CD14-positive monocyte (primary cell): ENCODE results near the gene RGS2. TPM values are rescaled to one million over a fixed set of nuclear protein-coding genes. Genes with fewer than 3 reads are reported as not detected.

Experiments used
- DNase-seq, 3 donors: peaks; one replicate each; pipeline ENCODE4 v3.0.0-alpha.2; 2011 to 2022
- H2AFZ ChIP-seq: 2 replicates; pipeline ENCODE4 v1.6.0; 2012; ENCODE audit warnings: mild to moderate bottlenecking, low read depth, low read length, inconsistent platforms; ENCODE audit not compliant: insufficient read depth, poor library complexity, severe bottlenecking
- H3K27ac ChIP-seq, 2 donors: 1 replicate in 1 of 2; 2 replicates in 1 of 2; pipeline ENCODE4 v1.5.1; 2012 to 2013; ENCODE audit warnings: low read length in 2 of 2, control low read depth in 1 of 2, inconsistent platforms in 1 of 2, low read depth in 1 of 2, mild to moderate bottlenecking in 1 of 2
- H3K27me3 ChIP-seq, 2 donors: one replicate each; pipeline versions ENCODE4 v1.6.0 to v1.6.1; 2011 to 2013; ENCODE audit warnings: low read length in 2 of 2; ENCODE audit not compliant: control insufficient read depth in 2 of 2, insufficient read depth in 2 of 2
- H3K36me3 ChIP-seq, 2 donors: replicated peaks in 1 of 2; 1 replicate in 1 of 2; 2 replicates in 1 of 2; pipeline versions ENCODE4 v1.5.1 to v1.6.1; 2012 to 2013; ENCODE audit warnings: low read length in 2 of 2, control low read depth in 1 of 2, inconsistent platforms in 1 of 2, mild to moderate bottlenecking in 1 of 2; ENCODE audit not compliant: insufficient read depth in 2 of 2, control insufficient read depth in 1 of 2
- H3K4me1 ChIP-seq, 2 donors: 1 replicate in 1 of 2; 2 replicates in 1 of 2; pipeline versions ENCODE4 v1.5.1 to v1.6.1; 2012 to 2013; ENCODE audit warnings: low read length in 2 of 2, control low read depth in 1 of 2, inconsistent platforms in 1 of 2, mild to moderate bottlenecking in 1 of 2, moderate library complexity in 1 of 2; ENCODE audit not compliant: insufficient read depth in 2 of 2, control insufficient read depth in 1 of 2
- H3K4me2 ChIP-seq: replicated peaks from 2 replicates; pipeline ENCODE3; 2012; ENCODE audit warnings: low read length, moderate library complexity, mild to moderate bottlenecking; ENCODE audit not compliant: poor library complexity, severe bottlenecking; ENCODE audit errors: extremely low read depth
- H3K4me3 ChIP-seq, 3 experiments: fragments of 200-600 bp in 1 of 3; sonication (generic) in 1 of 3; replicated peaks in 1 of 3; 1 replicate in 2 of 3; 2 replicates in 1 of 3; pipeline ENCODE4 v1.5.1; 2011 to 2013; ENCODE audit warnings: low read length in 3 of 3, mild to moderate bottlenecking in 3 of 3, control low read depth in 2 of 3, low read depth in 2 of 3, inconsistent platforms in 1 of 3, moderate library complexity in 1 of 3
- H3K79me2 ChIP-seq: 2 replicates; pipeline ENCODE4 v1.6.0; 2012; ENCODE audit warnings: mild to moderate bottlenecking, control low read depth, inconsistent platforms, low read length, moderate library complexity; ENCODE audit not compliant: insufficient read depth
- H3K9ac ChIP-seq: 2 replicates; pipeline ENCODE4 v1.6.0; 2017; ENCODE audit warnings: low read length, mild to moderate bottlenecking; ENCODE audit not compliant: insufficient read depth, poor library complexity, severe bottlenecking
- H3K9me3 ChIP-seq, 2 donors: replicated peaks in 1 of 2; 1 replicate in 1 of 2; 2 replicates in 1 of 2; pipeline versions ENCODE4 v1.5.1 to v1.6.1; 2012 to 2013; ENCODE audit warnings: low read length in 2 of 2, control low read depth in 1 of 2; ENCODE audit not compliant: control insufficient read depth in 1 of 2, insufficient read depth in 1 of 2
- H4K20me1 ChIP-seq: 2 replicates; pipeline ENCODE4 v1.6.0; 2012; ENCODE audit warnings: mild to moderate bottlenecking, low read length, control low read depth, moderate library complexity; ENCODE audit not compliant: insufficient read depth
- H3K27ac Mint-ChIP-seq, 7 donors: one replicate each; pipeline ENCODE4 v1.8.0; 2020; ENCODE audit warnings: mild to moderate bottlenecking in 7 of 7, mixed read lengths in 7 of 7, moderate library complexity in 6 of 7, inconsistent platforms in 2 of 7
- H3K27me3 Mint-ChIP-seq, 3 donors: one replicate each; pipeline ENCODE4 v1.8.0; 2021 to 2022; ENCODE audit warnings: low read depth in 3 of 3, mild to moderate bottlenecking in 3 of 3, mixed read lengths in 3 of 3, moderate library complexity in 3 of 3, inconsistent platforms in 1 of 3
- H3K36me3 Mint-ChIP-seq, 2 donors: one replicate each; pipeline ENCODE4 v1.8.0; 2020; ENCODE audit warnings: mixed read lengths in 2 of 2, inconsistent platforms in 1 of 2, mild to moderate bottlenecking in 1 of 2
- H3K4me1 Mint-ChIP-seq: one replicate; pipeline ENCODE4 v1.8.0; 2020; ENCODE audit warnings: mild to moderate bottlenecking, mixed read lengths
- H3K4me3 Mint-ChIP-seq, 2 donors: one replicate each; pipeline ENCODE4 v1.8.0; 2020; ENCODE audit warnings: mild to moderate bottlenecking in 2 of 2, mixed read lengths in 2 of 2, moderate library complexity in 1 of 2
- H3K9me3 Mint-ChIP-seq, 7 donors: one replicate each; pipeline ENCODE4 v1.8.0; 2020 to 2022; ENCODE audit warnings: mixed read lengths in 7 of 7, mild to moderate bottlenecking in 6 of 7, moderate library complexity in 6 of 7, inconsistent platforms in 2 of 7
- CTCF ChIP-seq: fragments of 200-600 bp; IDR thresholded peaks from one replicate; pipeline ENCODE4 v1.8.0; 2022; ENCODE audit warnings: antibody characterized with exemption, mild to moderate bottlenecking
- WGBS: methylation state at CpG from one replicate; pipeline ENCODE4 v1.1.5; 2013; ENCODE audit warnings: missing lambda C conversion rate; ENCODE audit not compliant: insufficient coverage; 5-methylcytosine and 5-hydroxymethylcytosine counted together
- intact Hi-C, 2 donors: fragments of 100-400 bp; cut with micrococcal nuclease; formaldehyde crosslinking; loops; one replicate each; pipeline versions ENCODE4 v1.15.0 to v1.15.1; 2023
- polyA plus RNA-seq, 3 donors: library from polyadenylated mRNA; depleted of rRNA in 1 of 3; unstranded in 2 of 3; stranded (reverse) in 1 of 3; fragments of 300-500 nt in 2 of 3; fragments of >200 nt in 1 of 3; fragmentation: Illumina TruSeq in 2 of 3; gene quantifications; 1 replicate in 2 of 3; 2 replicates in 1 of 3; pipeline ENCODE4 v1.2.3, GENCODE V29; 2012 to 2021

Gene RGS2
- polyA plus RNA-seq, 3 donors, result 974 to 3,307 (median 1,708) TPM

DNA sequence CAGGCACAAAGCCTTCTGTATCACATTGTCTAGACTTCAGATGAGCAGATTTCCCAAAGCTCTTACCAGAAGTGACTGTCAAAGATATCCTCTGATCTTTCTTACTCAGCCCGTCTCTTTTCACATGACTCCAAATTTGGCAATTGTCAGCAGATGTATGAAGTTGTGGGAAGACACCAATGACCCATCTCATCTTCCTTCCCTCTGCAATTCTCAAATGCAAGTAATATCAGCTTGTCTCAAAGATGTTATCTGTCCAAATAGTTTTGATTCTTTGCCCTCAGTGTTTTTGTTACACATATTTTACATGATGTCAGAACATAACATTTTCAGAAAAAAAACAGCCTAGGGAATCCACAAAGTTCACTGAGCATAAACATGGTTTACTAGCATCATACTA lies 45.1 kb upstream of the RGS2 start:
- Histone ChIP-seq H2AFZ (no peak overlapping the region), H3K9ac (no peak overlapping the region), H3K79me2 (no peaks in the 10 kb centered on the region), H3K4me1 (no peaks in the 10 kb centered on the region), H4K20me1 (no peaks in the 10 kb centered on the region), H3K27me3 (no peaks in the 10 kb centered on the region), H3K4me3 (no peak overlapping the region), H3K27ac (no peak overlapping the region), H3K4me2 (no peak overlapping the region), H3K36me3 (no peaks in the 10 kb centered on the region), H3K9me3 (no peaks in the 10 kb centered on the region)
- Mint-ChIP-seq H3K36me3 (no peaks in the 10 kb centered on the region), H3K27me3 (no peaks in the 10 kb centered on the region), H3K27ac (no peak overlapping the region), H3K4me1 (no peaks in the 10 kb centered on the region), H3K9me3 (peaks cover 2 to 10% (median 4%) of the 10 kb centered on the region in 7 donors), H3K4me3 (no peak overlapping the region)
- no peak for TF ChIP-seq CTCF
- intact Hi-C loops, result no loop called here
- WGBS, result no CpG with 5 or more reads among the region's 1 CpG
- DNase-seq, result no peak

GRCh38 chr1:192764675-192765074 lies 44.2 kb upstream of the RGS2 start:
- Histone ChIP-seq H2AFZ (no peak overlapping the region), H3K9me3 (no peaks in the 10 kb centered on the region), H3K9ac (no peak overlapping the region), H4K20me1 (no peaks in the 10 kb centered on the region), H3K79me2 (no peaks in the 10 kb centered on the region), H3K4me2 (no peak overlapping the region), H3K4me3 (no peak overlapping the region), H3K36me3 (no peaks in the 10 kb centered on the region), H3K27me3 (no peaks in the 10 kb centered on the region), H3K27ac (no peak overlapping the region), H3K4me1 (no peaks in the 10 kb centered on the region)
- Mint-ChIP-seq H3K9me3 (peaks cover 2 to 6% (median 4%) of the 10 kb centered on the region in 7 donors), H3K36me3 (no peaks in the 10 kb centered on the region), H3K4me1 (no peaks in the 10 kb centered on the region), H3K27ac (no peak overlapping the region), H3K4me3 (no peak overlapping the region), H3K27me3 (peaks cover 0 to 3% (median 0%) of the 10 kb centered on the region in 3 donors)
- TF ChIP-seq CTCF, result no peak
- no peak for DNase-seq
- intact Hi-C loops, result no loop called here
- WGBS, result no CpG with 5 or more reads among the region's 2 CpGs
